IMR-90 (cell line): ENCODE data around the gene RNF149.

Source experiments
- BHLHE40 ChIP-seq: fragments of 150-350 bp; IDR thresholded peaks from 2 replicates; pipeline ENCODE4 v1.6.1; 2016; ENCODE audit warnings: mild to moderate bottlenecking, low read depth, low read length
- CHD1 ChIP-seq: IDR thresholded peaks from 2 replicates; pipeline ENCODE4 v1.6.1; 2012; ENCODE audit warnings: low read depth, low read length, improper control_type of control experiment
- CTCF ChIP-seq: conservative IDR thresholded peaks from 2 replicates; pipeline ENCODE4 v1.5.1; 2012; ENCODE audit warnings: mild to moderate bottlenecking, low read depth, low read length, improper control_type of control experiment
- FOS ChIP-seq: fragments of 150-350 bp; IDR thresholded peaks from 2 replicates; pipeline ENCODE4 v1.6.1; 2016; ENCODE audit warnings: low read depth, low read length
- MAZ ChIP-seq: IDR thresholded peaks from 2 replicates; pipeline ENCODE4 v1.6.1; 2012; ENCODE audit warnings: low read depth, mild to moderate bottlenecking, low read length, improper control_type of control experiment, moderate library complexity, borderline replicate concordance
- MXI1 ChIP-seq: IDR thresholded peaks from 2 replicates; pipeline ENCODE4 v1.6.1; 2012; ENCODE audit warnings: low read depth, mild to moderate bottlenecking, low read length, moderate library complexity, borderline replicate concordance
- NFE2L2 ChIP-seq: fragments of 150-350 bp; IDR thresholded peaks from 2 replicates; pipeline ENCODE4 v1.6.1; 2016; ENCODE audit warnings: low read depth, mild to moderate bottlenecking, low read length
- POLR2A ChIP-seq: IDR thresholded peaks from 2 replicates; pipeline ENCODE4 v1.6.1; 2012; ENCODE audit warnings: mild to moderate bottlenecking, low read depth, low read length
- RAD21 ChIP-seq: IDR thresholded peaks from 2 replicates; pipeline ENCODE4 v1.6.1; 2012; ENCODE audit warnings: low read length, improper control_type of control experiment
- RFX5 ChIP-seq: IDR thresholded peaks from 2 replicates; pipeline ENCODE4 v1.8.0; 2012; ENCODE audit warnings: low read depth, mild to moderate bottlenecking, low read length, moderate library complexity
- SMC3 ChIP-seq: fragments of 150-350 bp; IDR thresholded peaks from 2 replicates; pipeline ENCODE4 v1.6.1; 2016; ENCODE audit warnings: low read depth, mild to moderate bottlenecking, antibody characterized with exemption, low read length, moderate library complexity
- TF ChIP-seq, protein P1 (sequence below): fragments of 150-350 bp; IDR thresholded peaks from 2 replicates; pipeline ENCODE4 v1.6.1; 2017; ENCODE audit warnings: mild to moderate bottlenecking, antibody characterized with exemption, low read length, low read depth

GRCh38 chr2:101331202-101331601, 22.7 kb upstream of the RNF149 start:
- TF ChIP-seq POLR2A (no peak), CTCF (no peak), RFX5 (no peak), BHLHE40 (no peak), MXI1 (no peak), CHD1 (no peak), FOS (no peak), RAD21 (no peak), NFE2L2 (no peak), SMC3 (no peak), MAZ (no peak)
- TF ChIP-seq, protein P1, sequence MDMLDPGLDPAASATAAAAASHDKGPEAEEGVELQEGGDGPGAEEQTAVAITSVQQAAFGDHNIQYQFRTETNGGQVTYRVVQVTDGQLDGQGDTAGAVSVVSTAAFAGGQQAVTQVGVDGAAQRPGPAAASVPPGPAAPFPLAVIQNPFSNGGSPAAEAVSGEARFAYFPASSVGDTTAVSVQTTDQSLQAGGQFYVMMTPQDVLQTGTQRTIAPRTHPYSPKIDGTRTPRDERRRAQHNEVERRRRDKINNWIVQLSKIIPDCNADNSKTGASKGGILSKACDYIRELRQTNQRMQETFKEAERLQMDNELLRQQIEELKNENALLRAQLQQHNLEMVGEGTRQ, result no peak
